HCT116 (cell line): ENCODE results near the gene SGTB. TPM values are rescaled to one million over a fixed set of nuclear protein-coding genes. Genes with fewer than 3 reads are reported as not detected.

Source experiments
- ATAC-seq: fragments of 200-7000 bp; cut with Tn5 transposase; 2 replicates; pipeline ENCODE4 v1.9.1; 2020; ENCODE audit warnings: mild to moderate bottlenecking, moderate library complexity
- BruUV-seq: library from RNA; stranded (reverse); fragments of 400-500 nt; replicated peaks from 2 replicates; lab custom pipeline; 2021; lab: Mats Ljungman, UMichigan
- CTCF ChIA-PET: fragments of 300-600 bp; sonication (Branson Sonifier 250); formaldehyde crosslinking; loops from one replicate; lab custom pipeline; 2021; ENCODE audit warnings: antibody characterized with exemption; lab: Charles Lee
- POLR2A ChIA-PET: fragments of 300-600, 350-600 bp; sonication (Branson Sonifier 250); formaldehyde crosslinking; loops from one replicate; lab custom pipeline; 2021; ENCODE audit warnings: antibody characterized with exemption; lab: Charles Lee
- RAD21 ChIA-PET, 2 experiments: fragments of 300-600 bp; sonication (Branson Sonifier 250); formaldehyde crosslinking; loops; one replicate each; lab custom pipeline; 2023; ENCODE audit warnings: low total read pairs in 2 of 2; ENCODE audit not compliant: uncharacterized antibody in 2 of 2, unreplicated experiment in 2 of 2, low non-redundant PET in 1 of 2; lab: Charles Lee
- DNase-seq: peaks from one replicate; pipeline ENCODE4 v3.0.0-alpha.2; 2010; ENCODE audit warnings: low read depth, low spot score
- H2AFZ ChIP-seq: fragments of 200-600 bp; shearing (Covaris generic), sonication (generic); 2 replicates; pipeline ENCODE4 v1.6.1; 2017; ENCODE audit warnings: low read depth, mixed run types, mixed read lengths, antibody characterized with exemption, low read length; ENCODE audit not compliant: poor library complexity, severe bottlenecking
- H3K27ac ChIP-seq: 2 replicates; pipeline ENCODE4 v1.5.1; 2012; ENCODE audit warnings: low read depth, low read length
- H3K27me3 ChIP-seq: fragments of 200-600 bp; sonication (generic); 2 replicates; pipeline ENCODE4 v1.6.1; 2016; ENCODE audit warnings: mixed run types, low read length, mixed read lengths; ENCODE audit not compliant: insufficient read depth
- H3K36me3 ChIP-seq, 2 experiments: fragments of 200-500 bp in 1 of 2; fragments of 200-600 bp in 1 of 2; sonication (Bioruptor generic) in 1 of 2; sonication (generic) in 1 of 2; 2 replicates each; pipeline versions ENCODE4 v1.5.1 to v1.6.1; 2014 to 2016; ENCODE audit warnings: low read length in 2 of 2, inconsistent platforms in 1 of 2, mixed read lengths in 1 of 2, mixed run types in 1 of 2; ENCODE audit not compliant: insufficient read depth in 2 of 2, control insufficient read depth in 1 of 2
- H3K4me1 ChIP-seq, 2 experiments: fragments of 200-600 bp in 1 of 2; sonication (generic) in 1 of 2; 2 replicates each; pipeline versions ENCODE4 v1.5.1 to v1.6.1; 2012 to 2017; ENCODE audit warnings: low read length in 2 of 2, inconsistent platforms in 1 of 2, mild to moderate bottlenecking in 1 of 2, mixed read lengths in 1 of 2, mixed run types in 1 of 2, moderate library complexity in 1 of 2; ENCODE audit not compliant: insufficient read depth in 2 of 2, control insufficient read depth in 1 of 2
- H3K4me2 ChIP-seq: fragments of 200-600 bp; sonication (generic); 2 replicates; pipeline ENCODE4 v1.6.1; 2017; ENCODE audit warnings: mixed run types, low read length, mixed read lengths
- H3K4me3 ChIP-seq, 2 experiments: fragments of 200-600 bp in 1 of 2; sonication (generic) in 1 of 2; replicated peaks in 1 of 2; 2 replicates each; pipeline ENCODE4 v1.5.1; 2011 to 2016; ENCODE audit warnings: low read length in 2 of 2, control low read depth in 1 of 2, low read depth in 1 of 2, mild to moderate bottlenecking in 1 of 2, mixed read lengths in 1 of 2, mixed run types in 1 of 2
- H3K79me2 ChIP-seq: fragments of 200-600 bp; sonication (generic); 2 replicates; pipeline ENCODE4 v1.6.1; 2017; ENCODE audit warnings: mild to moderate bottlenecking, mixed run types, low read length, moderate library complexity, mixed read lengths; ENCODE audit not compliant: insufficient read depth
- H3K9ac ChIP-seq: fragments of 200-600 bp; sonication (generic); 2 replicates; pipeline ENCODE4 v1.6.1; 2016; ENCODE audit warnings: low read length, mixed read lengths
- H3K9me2 ChIP-seq: fragments of 200-600 bp; sonication (generic), shearing (Covaris generic); 2 replicates; pipeline ENCODE4 v1.6.1; 2017; ENCODE audit warnings: mixed run types, mild to moderate bottlenecking, moderate library complexity; ENCODE audit not compliant: insufficient read depth
- H3K9me3 ChIP-seq, 2 experiments: fragments of 200-500 bp in 1 of 2; fragments of 200-600 bp in 1 of 2; sonication (Bioruptor generic) in 1 of 2; sonication (generic) in 1 of 2; 2 replicates each; pipeline ENCODE4 v1.6.1; 2014 to 2017; ENCODE audit warnings: low read length in 2 of 2, mixed read lengths in 2 of 2, inconsistent platforms in 1 of 2, low read depth in 1 of 2, mild to moderate bottlenecking in 1 of 2, mixed run types in 1 of 2, moderate library complexity in 1 of 2; ENCODE audit not compliant: control insufficient read depth in 1 of 2, insufficient read depth in 1 of 2
- H4K20me1 ChIP-seq: fragments of 200-600 bp; sonication (generic), shearing (Covaris generic); 2 replicates; pipeline ENCODE4 v1.6.1; 2017; ENCODE audit warnings: mixed run types, mild to moderate bottlenecking, moderate library complexity; ENCODE audit not compliant: insufficient read depth
- CBX3 ChIP-seq: IDR thresholded peaks from 2 replicates; pipeline ENCODE4 v1.6.1; 2012; ENCODE audit warnings: low read depth
- CEBPB ChIP-seq: IDR thresholded peaks from 2 replicates; pipeline ENCODE4 v1.6.1; 2012; ENCODE audit warnings: low read depth
- EGR1 ChIP-seq: IDR thresholded peaks from 2 replicates; pipeline ENCODE4 v1.6.1; 2012; ENCODE audit warnings: low read depth
- EZH2 ChIP-seq: fragments of 200-600 bp; sonication (generic); IDR thresholded peaks from 2 replicates; pipeline ENCODE4 v1.6.1; 2017; ENCODE audit warnings: antibody characterized with exemption, mixed run types
- FOSL1 ChIP-seq: IDR thresholded peaks from 2 replicates; pipeline ENCODE4 v1.6.1; 2012; ENCODE audit warnings: low read depth
- RAD21 ChIP-seq: IDR thresholded peaks from 2 replicates; pipeline ENCODE4 v1.6.1; 2012; ENCODE audit warnings: low read depth, mild to moderate bottlenecking
- SIN3A ChIP-seq: IDR thresholded peaks from 2 replicates; pipeline ENCODE4 v1.6.1; 2012; ENCODE audit warnings: low read depth
- SRF ChIP-seq: IDR thresholded peaks from 2 replicates; pipeline ENCODE4 v1.6.1; 2012; ENCODE audit warnings: low read depth
- YY1 ChIP-seq: IDR thresholded peaks from 2 replicates; pipeline ENCODE4 v1.6.1; 2011; ENCODE audit warnings: low read length, low read depth, moderate library complexity, mild to moderate bottlenecking; ENCODE audit not compliant: insufficient replicate concordance; ENCODE audit errors: extremely low read depth
- ZFX ChIP-seq: fragments of 450-650 bp; IDR thresholded peaks from 2 replicates; pipeline ENCODE4 v1.6.1; 2017
- ZNF274 ChIP-seq: fragments of 200-500 bp; sonication (Bioruptor generic); IDR thresholded peaks from 2 replicates; pipeline ENCODE4 v1.6.1; 2014; ENCODE audit warnings: mild to moderate bottlenecking, low read depth, low read length, inconsistent platforms
- intact Hi-C: fragments of 100-400 bp; cut with micrococcal nuclease; formaldehyde crosslinking; loops from 2 replicates; pipeline ENCODE4 v1.10.0; 2022
- total RNA-seq: library from RNA; stranded (reverse); gene quantifications from one replicate; pipeline ENCODE4 v1.2.1, GENCODE V29; 2021; ENCODE audit not compliant: unreplicated experiment
- TF ChIP-seq, protein P1 (sequence below): IDR thresholded peaks from 2 replicates; pipeline ENCODE4 v1.6.1; 2012
- TF ChIP-seq, protein P2 (sequence below): IDR thresholded peaks from 2 replicates; pipeline ENCODE4 v1.6.1; 2012; ENCODE audit warnings: low read depth
- TF ChIP-seq, protein P3 (sequence below), 3 experiments: fragments of 200-600 bp in 1 of 3; sonication (generic) in 1 of 3; IDR thresholded peaks in 2 of 3; conservative IDR thresholded peaks in 1 of 3; 2 replicates each; pipeline ENCODE4 v1.5.1; 2012 to 2017; ENCODE audit warnings: low read depth in 2 of 3, low read length in 2 of 3, antibody characterized with exemption in 1 of 3, borderline replicate concordance in 1 of 3, control low read depth in 1 of 3, mild to moderate bottlenecking in 1 of 3, mixed read lengths in 1 of 3, mixed run types in 1 of 3, moderate library complexity in 1 of 3; ENCODE audit not compliant: insufficient read depth in 1 of 3
- TF ChIP-seq, protein P4 (sequence below): IDR thresholded peaks from 2 replicates; pipeline ENCODE4 v1.6.1; 2011; ENCODE audit warnings: mild to moderate bottlenecking, low read length, moderate library complexity; ENCODE audit not compliant: insufficient replicate concordance; ENCODE audit errors: extremely low read depth

SGTB gene
- total RNA-seq, 1 experiment from 2014 or later = 12.6 TPM

DNA sequence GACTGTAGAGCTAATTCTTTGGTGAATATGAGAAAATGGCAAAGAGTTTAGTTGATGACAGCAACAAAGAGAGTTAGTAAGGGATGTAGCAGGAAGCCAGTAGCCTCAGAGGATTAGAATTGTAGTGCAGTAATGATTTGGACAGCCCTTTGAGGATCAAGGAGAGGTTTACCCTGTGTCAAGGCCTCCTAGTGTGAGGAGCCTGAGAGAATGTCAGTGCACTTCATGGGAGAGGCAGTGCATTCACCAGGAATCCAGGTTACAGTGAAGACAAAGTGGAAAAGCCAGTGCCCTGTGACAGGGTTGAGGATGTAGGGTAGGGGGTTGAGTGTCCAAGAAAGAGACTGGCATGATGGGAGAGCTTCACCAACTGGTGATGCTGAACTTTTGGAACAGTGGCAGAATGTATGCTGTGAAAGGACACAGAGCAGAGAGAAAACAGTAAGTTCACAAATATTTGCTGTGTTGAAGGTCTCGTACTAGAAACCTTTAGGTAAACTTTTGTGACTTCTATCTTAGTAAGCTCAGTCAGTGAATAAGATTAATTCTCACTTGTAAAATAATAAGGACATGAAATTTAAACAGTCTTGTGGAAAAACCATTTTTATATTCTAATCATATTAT, 27.4 kb upstream of the SGTB start:
- Histone ChIP-seq H3K9ac (no peak overlapping the region), H3K4me1 (no peaks in the 10 kb centered on the region), H3K27ac (no peak overlapping the region), H3K36me3 (no peaks in the 10 kb centered on the region), H3K9me3 (no peaks in the 10 kb centered on the region), H3K4me3 (no peak overlapping the region), H3K79me2 (peaks cover 51% of the 10 kb centered on the region), H4K20me1 (no peaks in the 10 kb centered on the region; the same call in 1 of the 2 replicates), H3K9me2 (no peaks in the 10 kb centered on the region), H3K27me3 (no peaks in the 10 kb centered on the region), H2AFZ (no peak overlapping the region), H3K4me2 (no peak overlapping the region)
- TF ChIP-seq, protein P1, sequence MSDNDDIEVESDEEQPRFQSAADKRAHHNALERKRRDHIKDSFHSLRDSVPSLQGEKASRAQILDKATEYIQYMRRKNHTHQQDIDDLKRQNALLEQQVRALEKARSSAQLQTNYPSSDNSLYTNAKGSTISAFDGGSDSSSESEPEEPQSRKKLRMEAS = no peak
- TF ChIP-seq ZFX = no peak
- TF ChIP-seq ZNF274 = no peak
- TF ChIP-seq RAD21 = no peak
- no peak for TF ChIP-seq EZH2
- TF ChIP-seq SIN3A = no peak
- TF ChIP-seq, protein P2, sequence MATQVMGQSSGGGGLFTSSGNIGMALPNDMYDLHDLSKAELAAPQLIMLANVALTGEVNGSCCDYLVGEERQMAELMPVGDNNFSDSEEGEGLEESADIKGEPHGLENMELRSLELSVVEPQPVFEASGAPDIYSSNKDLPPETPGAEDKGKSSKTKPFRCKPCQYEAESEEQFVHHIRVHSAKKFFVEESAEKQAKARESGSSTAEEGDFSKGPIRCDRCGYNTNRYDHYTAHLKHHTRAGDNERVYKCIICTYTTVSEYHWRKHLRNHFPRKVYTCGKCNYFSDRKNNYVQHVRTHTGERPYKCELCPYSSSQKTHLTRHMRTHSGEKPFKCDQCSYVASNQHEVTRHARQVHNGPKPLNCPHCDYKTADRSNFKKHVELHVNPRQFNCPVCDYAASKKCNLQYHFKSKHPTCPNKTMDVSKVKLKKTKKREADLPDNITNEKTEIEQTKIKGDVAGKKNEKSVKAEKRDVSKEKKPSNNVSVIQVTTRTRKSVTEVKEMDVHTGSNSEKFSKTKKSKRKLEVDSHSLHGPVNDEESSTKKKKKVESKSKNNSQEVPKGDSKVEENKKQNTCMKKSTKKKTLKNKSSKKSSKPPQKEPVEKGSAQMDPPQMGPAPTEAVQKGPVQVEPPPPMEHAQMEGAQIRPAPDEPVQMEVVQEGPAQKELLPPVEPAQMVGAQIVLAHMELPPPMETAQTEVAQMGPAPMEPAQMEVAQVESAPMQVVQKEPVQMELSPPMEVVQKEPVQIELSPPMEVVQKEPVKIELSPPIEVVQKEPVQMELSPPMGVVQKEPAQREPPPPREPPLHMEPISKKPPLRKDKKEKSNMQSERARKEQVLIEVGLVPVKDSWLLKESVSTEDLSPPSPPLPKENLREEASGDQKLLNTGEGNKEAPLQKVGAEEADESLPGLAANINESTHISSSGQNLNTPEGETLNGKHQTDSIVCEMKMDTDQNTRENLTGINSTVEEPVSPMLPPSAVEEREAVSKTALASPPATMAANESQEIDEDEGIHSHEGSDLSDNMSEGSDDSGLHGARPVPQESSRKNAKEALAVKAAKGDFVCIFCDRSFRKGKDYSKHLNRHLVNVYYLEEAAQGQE = no peak
- TF ChIP-seq, protein P3, sequence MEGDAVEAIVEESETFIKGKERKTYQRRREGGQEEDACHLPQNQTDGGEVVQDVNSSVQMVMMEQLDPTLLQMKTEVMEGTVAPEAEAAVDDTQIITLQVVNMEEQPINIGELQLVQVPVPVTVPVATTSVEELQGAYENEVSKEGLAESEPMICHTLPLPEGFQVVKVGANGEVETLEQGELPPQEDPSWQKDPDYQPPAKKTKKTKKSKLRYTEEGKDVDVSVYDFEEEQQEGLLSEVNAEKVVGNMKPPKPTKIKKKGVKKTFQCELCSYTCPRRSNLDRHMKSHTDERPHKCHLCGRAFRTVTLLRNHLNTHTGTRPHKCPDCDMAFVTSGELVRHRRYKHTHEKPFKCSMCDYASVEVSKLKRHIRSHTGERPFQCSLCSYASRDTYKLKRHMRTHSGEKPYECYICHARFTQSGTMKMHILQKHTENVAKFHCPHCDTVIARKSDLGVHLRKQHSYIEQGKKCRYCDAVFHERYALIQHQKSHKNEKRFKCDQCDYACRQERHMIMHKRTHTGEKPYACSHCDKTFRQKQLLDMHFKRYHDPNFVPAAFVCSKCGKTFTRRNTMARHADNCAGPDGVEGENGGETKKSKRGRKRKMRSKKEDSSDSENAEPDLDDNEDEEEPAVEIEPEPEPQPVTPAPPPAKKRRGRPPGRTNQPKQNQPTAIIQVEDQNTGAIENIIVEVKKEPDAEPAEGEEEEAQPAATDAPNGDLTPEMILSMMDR (IDR thresholded peaks at IDR 0.05 in 2 of 3, conservative IDR thresholded peaks at IDR 0.05 in 1 of 3; ENCODE audit: borderline replicate concordance in 1 of 3, insufficient read depth in 1 of 3, low read depth in 2 of 3, low read length in 2 of 3) = no peak
- no peak for TF ChIP-seq YY1
- TF ChIP-seq EGR1 = no peak
- no peak for TF ChIP-seq CEBPB
- TF ChIP-seq FOSL1 = no peak
- no peak for TF ChIP-seq CBX3
- TF ChIP-seq, protein P4, sequence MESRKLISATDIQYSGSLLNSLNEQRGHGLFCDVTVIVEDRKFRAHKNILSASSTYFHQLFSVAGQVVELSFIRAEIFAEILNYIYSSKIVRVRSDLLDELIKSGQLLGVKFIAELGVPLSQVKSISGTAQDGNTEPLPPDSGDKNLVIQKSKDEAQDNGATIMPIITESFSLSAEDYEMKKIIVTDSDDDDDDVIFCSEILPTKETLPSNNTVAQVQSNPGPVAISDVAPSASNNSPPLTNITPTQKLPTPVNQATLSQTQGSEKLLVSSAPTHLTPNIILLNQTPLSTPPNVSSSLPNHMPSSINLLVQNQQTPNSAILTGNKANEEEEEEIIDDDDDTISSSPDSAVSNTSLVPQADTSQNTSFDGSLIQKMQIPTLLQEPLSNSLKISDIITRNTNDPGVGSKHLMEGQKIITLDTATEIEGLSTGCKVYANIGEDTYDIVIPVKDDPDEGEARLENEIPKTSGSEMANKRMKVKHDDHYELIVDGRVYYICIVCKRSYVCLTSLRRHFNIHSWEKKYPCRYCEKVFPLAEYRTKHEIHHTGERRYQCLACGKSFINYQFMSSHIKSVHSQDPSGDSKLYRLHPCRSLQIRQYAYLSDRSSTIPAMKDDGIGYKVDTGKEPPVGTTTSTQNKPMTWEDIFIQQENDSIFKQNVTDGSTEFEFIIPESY = no peak
- TF ChIP-seq SRF = no peak
- ChIA-PET POLR2A (no interaction called here), RAD21 (no interaction called here), CTCF (no interaction called here)
- no peak for DNase-seq
- ATAC-seq = no peak
- no TSS peak for BruUV-seq
- intact Hi-C loops = loop anchor here (10.0 kb wide), 2 partner anchors 115 to 245 kb away; no protein-coding TSS in a partner anchor
